CD4-positive, alpha-beta T cell treated with Interleukin-17A for 4 hours (primary cell): ENCODE results near the gene RAB18.
"Not testable (repeated sequence)": the region's sequence is repeated elsewhere in the genome, so short reads cannot be mapped to it uniquely, and the experiment has no call there.

Experiments used
- DNase-seq: peaks from one replicate; pipeline ENCODE4 v3.0.0-alpha.2; 2020; ENCODE audit warnings: mixed read lengths

Gene RAB18

GRCh38 chr10:27504007-27504807, at the start of gene RAB18:
Gene RAB18, plus strand, starts transcription at chr10:27504304. Its CDS starts 66 bp downstream, at chr10:27504370.
- DNase-seq = peak; percentile 98

- no peak for DNase-seq
Observed at GRCh38 chr10:27454837-27455236, 49.3 kb upstream of the RAB18 start.

- DNase-seq = no peak
Observed at GRCh38 chr10:27457261-27457945, 46.7 kb upstream of the RAB18 start.

DNA sequence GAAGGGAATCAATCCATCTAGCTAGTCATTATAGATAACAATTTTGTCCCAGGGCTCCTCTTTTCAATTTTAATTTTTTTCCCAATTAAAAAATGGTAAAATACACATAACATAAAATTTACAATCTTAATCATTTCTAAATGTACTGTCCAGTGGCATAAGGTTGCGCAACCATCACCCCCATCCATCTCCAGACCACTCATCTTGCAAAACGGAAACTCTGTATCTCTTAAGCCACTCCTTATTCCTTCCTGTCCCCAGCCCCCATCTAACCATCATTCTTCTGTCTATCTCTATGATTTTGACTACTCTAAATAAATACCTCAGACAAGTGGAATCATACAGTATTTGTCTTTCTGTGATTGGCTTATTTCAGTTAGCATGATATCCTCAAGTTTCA, 46.1 kb upstream of the RAB18 start:
- DNase-seq = no peak

GRCh38 chr10:27461312-27461711, 42.8 kb upstream of the RAB18 start:
- no peak for DNase-seq

DNA sequence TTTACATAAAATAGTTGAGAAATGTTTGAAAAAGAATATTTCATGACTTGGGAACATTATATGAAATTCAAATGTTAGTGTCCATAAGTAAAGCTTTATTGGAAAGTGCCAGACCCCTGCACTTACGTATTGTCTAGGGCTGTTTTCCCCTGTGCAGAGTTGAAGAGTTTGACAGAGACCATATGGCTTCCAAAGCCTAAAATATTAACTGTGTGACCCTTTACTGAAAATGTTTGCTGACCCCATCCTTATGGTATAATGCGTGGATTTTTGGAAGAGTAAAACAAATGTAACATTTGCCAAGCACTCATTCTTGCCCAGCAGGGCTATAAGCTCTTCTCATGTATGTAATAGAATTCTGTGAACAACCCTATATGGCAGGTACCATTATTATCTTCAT, 40.1 kb upstream of the RAB18 start:
- DNase-seq = no peak

GRCh38 chr10:27464993-27465392, 39.1 kb upstream of the RAB18 start:
- peak; percentile 20 for DNase-seq

- DNase-seq = not testable (repeated sequence)
Observed at GRCh38 chr10:27465596-27465995, 38.5 kb upstream of the RAB18 start.

DNA sequence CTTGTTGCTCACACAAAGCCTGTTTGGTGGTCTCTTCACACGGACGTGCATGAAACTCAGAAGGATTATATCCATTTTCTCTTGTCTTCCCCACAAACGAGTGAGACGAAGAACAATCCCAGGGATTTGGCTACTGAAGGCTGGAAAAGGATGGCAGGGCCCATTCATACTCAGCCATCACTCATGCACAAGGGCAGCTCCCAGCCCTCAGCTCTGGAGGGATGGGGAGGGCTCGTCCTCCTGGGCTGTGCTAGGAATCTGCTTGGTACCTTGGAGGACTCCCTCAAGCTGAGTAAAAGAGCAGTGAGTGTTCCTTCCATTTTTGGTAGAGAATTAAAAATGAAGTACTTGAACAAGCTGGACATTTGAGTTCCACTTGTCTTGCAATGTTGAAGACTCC, 33.2 kb upstream of the RAB18 start:
- no peak for DNase-seq

- DNase-seq = no peak
Observed at GRCh38 chr10:27474741-27475140, 29.4 kb upstream of the RAB18 start.

- DNase-seq = no peak
Observed at GRCh38 chr10:27479016-27479415, 25.1 kb upstream of the RAB18 start.

DNA sequence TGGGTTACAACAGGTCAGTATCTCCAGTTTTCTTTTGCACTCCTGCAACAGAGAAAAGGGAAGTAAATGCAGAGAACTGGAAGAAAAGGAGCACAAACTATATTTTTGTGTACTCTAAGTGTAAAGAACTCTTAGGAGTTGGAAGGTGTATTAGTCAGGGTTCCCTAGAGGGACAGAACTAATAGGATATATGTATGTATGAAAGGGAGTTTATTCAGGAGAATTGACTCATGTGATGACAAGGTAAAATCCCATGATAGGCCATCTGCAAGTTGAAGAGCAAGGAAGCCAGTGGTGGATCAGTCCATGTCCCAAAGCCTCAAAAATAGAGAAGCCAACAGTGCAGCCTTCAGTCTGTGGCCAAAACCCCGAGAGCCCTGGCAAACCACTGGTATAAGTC, 22.6 kb upstream of the RAB18 start:
- DNase-seq = no peak

GRCh38 chr10:27482984-27483956, 20.8 kb upstream of the RAB18 start:
- no peak for DNase-seq

DNA sequence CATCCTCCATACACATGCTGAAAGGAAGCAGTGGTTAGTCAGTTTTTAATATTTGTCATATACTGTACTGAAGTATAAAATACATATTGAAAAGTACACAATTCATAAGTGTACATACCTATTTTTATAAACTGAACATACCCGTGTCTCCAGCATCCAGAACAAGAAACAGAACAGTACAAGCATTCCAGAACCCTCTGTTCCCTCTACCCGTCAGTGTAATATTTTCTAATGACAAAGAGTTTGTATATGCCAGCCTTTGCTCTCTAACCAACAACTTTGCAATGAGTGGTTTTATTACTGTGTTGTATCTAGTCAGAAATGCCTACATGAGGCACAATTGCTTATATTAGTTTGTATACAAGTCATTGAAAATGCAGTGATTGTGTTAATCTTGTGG, 18.7 kb upstream of the RAB18 start:
- DNase-seq = no peak

DNA sequence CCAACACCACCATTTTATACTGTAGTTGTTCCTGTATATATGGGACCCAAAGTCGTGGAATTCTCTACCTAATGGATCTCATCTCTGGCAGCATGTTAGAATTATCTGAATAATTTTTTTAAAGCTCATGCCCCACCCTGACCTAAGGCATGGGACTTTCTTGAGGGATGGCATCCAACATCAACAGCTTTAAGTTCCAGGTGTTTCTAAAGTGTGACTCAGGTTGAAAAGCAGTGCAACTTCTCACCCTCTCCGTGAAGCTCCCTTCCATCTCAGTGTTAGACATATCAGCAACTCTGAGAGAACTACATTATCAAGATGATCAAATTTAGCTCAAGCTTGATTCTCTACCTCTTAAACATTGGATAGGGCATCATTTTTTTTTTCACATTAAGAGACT, 18.1 kb upstream of the RAB18 start:
- DNase-seq = no peak

DNA sequence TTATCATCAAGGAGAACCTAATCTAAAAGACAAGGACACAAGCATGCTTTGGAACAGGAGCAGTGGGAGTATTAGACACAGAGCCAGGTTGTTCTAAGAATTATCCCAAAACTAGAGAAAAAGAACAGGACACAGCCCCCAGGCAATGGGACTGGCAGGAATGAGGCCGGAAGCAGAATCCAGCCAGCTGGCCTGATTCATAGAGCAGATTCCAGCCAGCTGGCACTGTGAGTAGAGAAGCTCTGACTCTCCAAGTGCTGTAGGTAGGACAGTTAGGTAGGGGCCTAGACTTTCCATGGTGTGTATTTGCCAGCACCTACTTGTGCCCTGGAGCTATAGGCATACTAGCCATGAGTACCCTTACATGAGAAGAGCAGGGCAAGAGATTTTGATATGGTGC, 13.3 kb upstream of the RAB18 start:
- no peak for DNase-seq

GRCh38 chr10:27494116-27494805, 9.8 kb upstream of the RAB18 start:
- DNase-seq = no peak

DNA sequence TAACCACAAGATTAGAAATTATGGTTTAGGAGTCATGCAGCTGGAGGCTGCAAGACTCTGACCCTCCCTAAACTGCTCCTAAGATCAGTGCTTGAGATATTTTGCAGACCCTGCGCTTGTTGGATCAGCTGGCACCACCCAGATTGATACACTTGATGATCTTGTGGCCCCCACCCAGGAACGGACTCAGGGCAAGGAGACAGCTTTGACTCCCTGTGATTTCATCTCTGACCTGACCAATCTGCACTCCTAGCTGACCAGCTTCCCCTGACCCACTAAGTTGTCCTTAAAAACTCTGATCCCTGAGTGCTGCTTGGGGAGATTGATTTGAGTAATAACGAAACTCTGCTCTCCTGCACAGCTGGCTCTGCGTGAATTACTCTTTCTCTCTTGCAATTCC, 8.0 kb upstream of the RAB18 start:
- no peak for DNase-seq

DNA sequence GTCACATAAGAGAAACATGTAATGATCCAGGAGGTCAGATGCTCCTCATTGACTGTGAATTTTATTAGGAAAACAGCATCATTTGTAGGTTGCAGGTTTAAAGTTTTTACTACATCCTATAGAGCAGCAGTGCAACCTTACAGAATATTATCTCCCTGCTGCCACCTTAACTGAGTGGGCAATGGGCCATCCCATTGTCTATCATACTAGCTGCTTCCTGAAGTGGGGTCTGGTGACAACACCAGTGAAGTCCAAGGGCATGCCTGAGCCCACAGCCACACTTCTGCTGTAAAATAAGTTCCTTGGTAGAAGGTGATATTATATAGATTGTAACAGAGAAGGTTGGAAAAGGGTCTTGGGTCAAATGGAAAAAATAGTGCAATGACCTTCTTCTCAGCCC, 4.0 kb upstream of the RAB18 start:
- no peak for DNase-seq

DNA sequence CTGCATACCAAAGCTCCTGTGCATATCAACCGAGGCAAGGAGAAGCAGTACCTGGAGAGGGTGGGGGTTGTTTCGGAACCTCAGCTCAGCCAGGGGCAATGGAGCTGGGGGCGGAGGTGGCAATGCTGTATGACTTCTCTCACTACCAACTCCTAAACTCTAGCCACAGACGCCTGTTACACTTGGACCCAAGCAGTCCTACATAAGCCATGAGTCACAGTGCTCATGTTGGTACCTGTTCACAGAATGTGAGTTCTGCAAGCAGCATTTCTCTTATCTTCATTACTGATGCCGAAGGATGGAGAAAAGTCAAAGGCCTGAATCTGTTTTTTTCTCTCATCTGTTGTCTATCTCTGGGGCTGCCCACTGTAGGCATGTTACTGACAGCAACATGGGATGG, 3.2 kb upstream of the RAB18 start:
- DNase-seq = no peak

- DNase-seq = peak; percentile 11
Observed at GRCh38 chr10:27503498-27504006, 552 bp upstream of the RAB18 start.

- DNase-seq = no peak
Observed at GRCh38 chr10:27504808-27505460, 830 bp downstream of the RAB18 start.
